Activated gamma-delta T cell treated with anti-CD3 and anti-CD28 coated beads, Interleukin-2, amount 50 U/mL, for 16 hours (primary cell): ENCODE results near the gene LSM4.

Experiments
- DNase-seq: peaks from one replicate; pipeline ENCODE4 v3.0.0-alpha.2; 2020; ENCODE audit warnings: low read depth

Gene LSM4

GRCh38 chr19:18310966-18311365, 11.9 kb downstream of the LSM4 start:
- DNase-seq: no peak

- no peak for DNase-seq
Measured at GRCh38 chr19:18310118-18310909, 12.6 kb downstream of the LSM4 start.

DNA sequence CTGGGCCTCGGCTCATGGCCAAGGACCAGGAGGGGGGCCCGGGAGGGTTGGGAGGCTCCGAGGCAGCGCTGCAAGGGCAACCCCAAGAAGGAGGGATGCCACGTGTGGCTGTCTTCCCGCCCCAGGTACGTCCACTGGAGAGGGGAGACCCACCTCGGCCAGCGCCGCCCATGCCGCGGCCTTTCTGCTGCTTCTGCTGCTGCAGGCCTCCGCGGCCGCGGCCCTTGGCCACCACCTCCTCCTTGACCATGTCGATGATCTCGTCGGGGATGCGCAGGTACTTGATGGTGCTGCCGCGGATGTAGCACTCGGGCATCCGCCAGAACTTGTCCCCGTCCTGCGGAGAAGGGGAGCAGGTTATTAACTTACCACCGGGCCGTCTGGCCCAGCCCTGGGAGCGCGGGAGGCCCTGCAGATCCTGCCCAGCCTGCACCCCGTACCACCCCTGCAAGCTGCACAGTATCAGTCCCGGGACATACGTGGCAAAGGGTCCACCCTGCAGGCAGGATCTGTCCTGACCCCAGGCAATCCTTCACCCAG, 13.3 kb downstream of the LSM4 start:
- DNase-seq: no peak

GRCh38 chr19:18308948-18309325, 13.9 kb downstream of the LSM4 start:
- DNase-seq: no peak

DNA sequence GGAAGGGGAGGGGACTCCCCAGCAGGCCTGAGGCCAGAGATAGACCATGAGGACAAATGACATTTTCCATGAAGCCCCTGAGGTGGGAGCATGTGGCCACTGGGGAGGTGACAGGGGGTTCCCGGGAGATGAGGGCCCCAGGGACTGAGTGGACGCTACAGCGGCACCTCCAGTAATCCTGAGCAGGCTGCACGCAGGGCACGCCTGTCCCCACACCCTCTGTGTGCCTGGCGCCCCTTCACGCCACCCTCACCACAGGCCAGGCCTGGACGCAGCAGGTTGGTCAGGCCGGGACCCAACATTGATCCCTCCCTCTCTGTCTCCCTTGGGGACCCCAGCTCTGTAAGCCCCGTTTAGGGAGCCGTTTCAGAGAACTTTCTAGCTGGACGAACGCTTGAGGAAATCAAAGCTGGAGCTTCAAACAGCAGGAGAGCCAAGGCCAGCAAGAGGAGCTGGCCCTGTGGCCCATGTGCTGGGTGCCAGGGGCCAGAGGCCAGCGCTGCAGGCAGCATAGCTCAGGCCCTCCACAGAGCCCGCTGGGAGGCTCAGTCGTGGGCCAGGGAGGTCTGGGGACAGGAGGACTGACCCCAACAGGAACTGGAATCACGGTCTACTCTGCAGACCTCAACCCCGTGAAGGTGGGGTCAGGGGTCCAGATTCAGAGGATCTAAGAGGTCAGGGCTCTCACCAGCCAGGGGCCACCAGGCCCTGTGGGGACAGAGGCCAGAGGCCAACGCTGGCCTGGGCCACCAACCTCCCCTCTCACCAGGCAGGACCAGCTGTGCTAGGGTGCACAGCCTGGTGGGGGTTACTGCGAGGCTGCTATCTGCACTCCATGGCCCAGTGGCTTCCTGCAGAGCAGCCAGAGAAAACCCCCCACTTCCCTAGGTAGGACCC, 14.6 kb downstream of the LSM4 start:
- no peak for DNase-seq

DNA sequence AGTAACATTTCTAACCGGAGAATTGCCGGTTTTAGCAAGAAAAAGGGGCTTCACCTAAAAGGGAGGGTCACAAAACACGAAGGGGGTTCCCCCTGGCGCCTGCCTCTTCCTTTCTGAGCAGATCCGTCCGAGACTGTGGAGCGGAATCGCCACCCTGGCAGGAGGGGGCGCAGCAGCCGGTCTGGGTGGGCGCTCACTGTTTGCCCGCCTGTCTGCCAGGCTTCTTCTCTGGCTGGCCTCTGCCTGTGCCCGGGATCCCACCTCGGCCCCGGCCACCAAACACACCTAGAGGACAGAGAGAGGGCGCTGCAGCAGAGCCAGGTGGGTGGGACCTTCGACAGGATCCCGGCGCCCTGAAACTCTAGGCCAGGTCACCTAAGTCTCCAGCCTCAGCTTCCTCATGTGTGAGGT, 15.6 kb downstream of the LSM4 start:
- DNase-seq: no peak

- no peak for DNase-seq
Measured at GRCh38 chr19:18306888-18307260, 16.0 kb downstream of the LSM4 start.

- DNase-seq: no peak
Measured at GRCh38 chr19:18306209-18306887, 16.5 kb downstream of the LSM4 start.

DNA sequence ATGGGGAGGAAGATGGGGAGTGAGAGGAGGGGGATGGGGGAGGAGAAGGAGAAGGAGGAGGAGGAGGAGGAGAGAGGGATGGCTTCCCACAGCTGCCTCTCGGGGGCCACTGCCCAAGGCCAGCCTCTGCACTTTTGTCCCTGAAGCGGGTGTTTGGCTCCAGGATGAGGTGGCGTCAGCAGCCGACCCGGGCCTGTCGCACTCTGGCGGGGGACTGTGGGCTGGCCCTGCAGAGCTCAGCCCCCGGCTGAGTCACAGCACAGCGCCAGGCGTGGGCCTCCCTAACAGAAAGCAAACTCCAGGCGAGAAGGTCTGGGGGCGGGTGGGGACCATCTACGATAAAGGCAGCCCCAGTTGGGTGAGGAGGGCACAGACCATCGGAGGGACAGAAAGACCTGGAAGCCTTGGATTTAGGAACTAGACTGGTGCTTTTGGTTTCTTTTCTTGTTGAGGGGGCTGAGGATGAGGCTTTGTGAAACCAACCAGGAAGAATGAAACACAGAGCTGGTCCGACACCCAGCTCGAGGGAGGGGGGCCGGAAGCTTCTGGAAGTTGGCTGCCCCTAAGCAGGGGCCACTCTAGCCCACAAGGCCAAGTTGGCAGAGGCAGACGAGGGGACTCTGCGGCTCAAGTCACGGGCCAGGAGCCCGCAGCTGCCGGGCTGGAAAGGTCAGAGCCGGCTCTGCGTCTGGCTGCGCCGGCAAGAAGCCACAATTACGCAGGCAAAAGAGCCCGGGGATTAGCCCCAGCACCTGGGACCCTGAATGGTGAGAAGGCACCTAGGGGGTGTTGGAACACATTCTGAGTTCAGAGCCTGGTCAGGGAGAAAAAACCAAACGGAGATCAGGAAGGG, 18.2 kb downstream of the LSM4 start:
- DNase-seq: peak; percentile 82

GRCh38 chr19:18304208-18304457, 18.7 kb downstream of the LSM4 start:
- no peak for DNase-seq

DNA sequence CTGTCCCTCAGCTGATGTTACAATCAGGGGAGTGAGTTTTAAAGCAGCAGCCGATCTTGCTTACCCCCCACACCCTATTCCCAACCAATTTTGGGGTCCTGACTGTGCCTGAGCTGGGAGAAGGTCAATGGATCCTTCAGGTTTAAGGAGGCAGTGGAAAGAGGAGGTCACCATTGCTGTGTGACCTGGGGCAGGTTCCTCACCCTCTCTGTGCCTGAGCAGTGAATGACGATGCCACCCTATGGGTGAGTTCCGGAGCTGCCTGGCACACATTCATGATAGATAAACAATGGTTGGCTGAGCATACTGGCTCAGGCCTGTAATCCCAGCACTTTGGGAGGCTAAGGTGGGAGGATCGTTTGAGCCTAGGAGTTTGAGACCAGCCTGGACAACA, 21.2 kb downstream of the LSM4 start:
- no peak for DNase-seq

GRCh38 chr19:18300930-18301717, 21.8 kb downstream of the LSM4 start:
- no peak for DNase-seq

GRCh38 chr19:18299654-18300053, 23.2 kb downstream of the LSM4 start:
- DNase-seq: no peak

GRCh38 chr19:18298601-18299000, 24.3 kb downstream of the LSM4 start:
- no peak for DNase-seq

DNA sequence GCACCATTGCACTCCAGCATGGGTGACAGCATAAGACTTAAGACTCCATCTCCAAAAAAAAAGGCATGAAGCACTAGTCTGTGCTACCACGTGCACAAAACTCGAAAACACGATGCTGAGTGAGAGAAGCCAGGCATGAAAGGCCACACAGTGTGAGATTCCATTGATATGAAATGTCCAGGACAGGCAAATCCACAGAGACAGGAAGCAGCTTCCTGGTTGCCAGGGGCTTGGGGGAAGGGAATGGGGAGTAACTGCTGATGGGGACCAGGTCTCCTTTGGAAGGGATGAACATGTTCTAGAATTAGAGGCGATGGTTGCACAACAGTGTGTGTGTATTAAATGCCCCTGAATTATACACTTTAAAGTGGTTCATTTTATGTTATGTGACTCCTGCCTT, 25.6 kb downstream of the LSM4 start:
- DNase-seq: no peak

- no peak for DNase-seq
Measured at GRCh38 chr19:18295034-18295451, 27.8 kb downstream of the LSM4 start.

GRCh38 chr19:18294467-18294864, 28.4 kb downstream of the LSM4 start:
- DNase-seq: peak; percentile 87

GRCh38 chr19:18293642-18294466, 29.0 kb downstream of the LSM4 start:
- DNase-seq: no peak

DNA sequence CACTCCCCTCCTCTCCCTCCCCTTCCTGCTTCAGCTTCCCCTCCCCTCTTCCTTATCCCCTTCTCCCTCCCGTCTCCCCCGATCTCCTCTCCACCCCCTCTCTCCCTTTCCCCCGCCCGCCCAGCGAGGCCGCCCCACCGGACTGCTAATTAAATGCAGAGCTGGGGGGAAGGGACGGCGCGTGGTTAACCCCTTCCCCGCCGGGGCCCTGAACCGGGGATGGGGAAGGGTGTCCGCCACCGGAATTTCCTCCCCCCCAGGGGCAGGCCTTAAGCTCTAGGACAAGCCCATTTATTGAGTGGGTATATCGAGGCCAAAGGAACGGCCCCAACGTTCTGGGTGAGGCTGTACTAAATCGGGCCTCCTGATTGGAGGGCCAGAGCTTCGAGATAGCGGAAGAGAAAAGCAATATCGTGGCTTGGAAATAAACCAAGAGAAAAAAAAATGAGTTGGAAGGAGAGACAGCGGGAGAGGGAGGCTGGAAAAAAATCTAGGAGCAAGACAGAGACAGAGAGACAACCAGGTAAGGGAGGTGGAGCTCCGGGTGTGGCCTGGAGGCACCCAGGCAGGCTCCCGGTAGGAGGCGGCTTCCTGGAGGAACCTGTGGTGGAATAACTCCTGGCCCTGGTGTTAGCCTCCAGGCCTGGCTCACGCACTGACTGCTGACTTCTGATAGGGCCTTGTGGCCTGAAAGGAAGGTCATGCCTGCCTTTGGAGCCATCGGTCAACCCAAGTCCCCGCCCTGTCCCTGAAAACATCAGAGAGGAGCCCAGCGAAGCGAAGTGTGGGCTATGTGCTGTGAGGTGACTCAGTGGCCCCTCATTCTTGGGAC, 29.9 kb downstream of the LSM4 start:
- DNase-seq: no peak
